Forelimb muscle (tissue), 1 donor: Measurements from ENCODE around the gene RNF208. TPM values are rescaled to one million over a fixed set of nuclear protein-coding genes. Genes with fewer than 3 reads are reported as not detected.
"Not testable (repeated sequence)": the region's sequence is repeated elsewhere in the genome, so short reads cannot be mapped to it uniquely, and the experiment has no call there.

Experiments used
- DNase-seq: peaks from one replicate; pipeline ENCODE4 v3.0.0-alpha.2; 2013; ENCODE audit warnings: low read depth
- polyA plus RNA-seq: library from polyadenylated mRNA; unstranded; fragments of 120-200 nt; gene quantifications from one replicate; pipeline ENCODE4 v1.2.1, GENCODE V29; 2013; ENCODE audit not compliant: insufficient read length

Gene RNF208, protein sequence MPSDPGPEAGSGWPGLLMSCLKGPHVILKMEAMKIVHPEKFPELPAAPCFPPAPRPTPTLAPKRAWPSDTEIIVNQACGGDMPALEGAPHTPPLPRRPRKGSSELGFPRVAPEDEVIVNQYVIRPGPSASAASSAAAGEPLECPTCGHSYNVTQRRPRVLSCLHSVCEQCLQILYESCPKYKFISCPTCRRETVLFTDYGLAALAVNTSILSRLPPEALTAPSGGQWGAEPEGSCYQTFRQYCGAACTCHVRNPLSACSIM
- polyA plus RNA-seq, result 2.5 TPM

DNA sequence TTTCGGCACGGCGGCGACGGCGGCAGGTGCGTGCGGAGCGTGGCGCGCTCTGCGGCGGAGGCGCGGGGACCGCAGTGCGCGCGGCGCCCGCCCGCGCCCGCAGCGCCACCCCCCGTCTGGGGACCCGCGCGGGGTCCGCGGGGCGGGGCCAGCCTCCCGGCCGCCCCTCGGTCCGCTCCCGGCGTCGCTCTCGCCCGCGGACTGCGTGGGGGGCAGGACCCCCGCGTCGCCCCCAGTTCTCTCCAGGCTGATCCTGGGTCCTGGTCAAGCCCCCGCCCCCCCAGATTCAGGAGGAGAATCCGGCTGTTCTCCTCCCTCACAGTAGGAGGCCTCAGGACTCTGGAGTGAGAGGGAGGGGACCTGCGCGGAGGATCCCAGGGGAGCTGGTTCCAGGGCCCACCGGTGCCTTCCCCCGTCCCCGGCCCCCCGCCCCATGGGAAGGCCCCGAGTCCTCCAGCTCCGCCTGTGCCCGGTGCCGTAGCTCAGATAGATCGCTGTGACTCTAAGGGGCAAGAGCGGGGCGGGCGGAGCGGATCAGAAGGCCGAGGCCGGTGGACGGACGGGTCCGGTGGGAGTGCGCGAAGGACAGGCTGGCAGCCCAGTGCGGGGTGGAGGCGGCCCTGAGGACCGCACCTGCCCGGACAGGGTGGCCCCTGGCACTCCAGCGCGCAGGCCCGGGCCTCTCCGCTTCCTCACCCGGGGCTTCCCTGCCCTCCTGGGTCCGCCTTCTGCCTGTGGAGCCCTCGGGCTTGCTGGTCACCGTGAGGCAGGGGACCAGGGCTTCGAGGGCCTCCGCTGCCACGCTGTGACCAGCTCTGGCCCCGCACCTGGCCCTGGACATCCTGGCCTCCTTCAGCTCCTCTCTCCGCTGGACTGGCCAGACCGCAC lies at the start of gene RNF208:
TSS of gene RNF208 (minus strand) at position 51 of the 888 bp plus-strand sequence. CDS start 1,028 bp downstream, outside the sequence.
- no peak for DNase-seq

DNA sequence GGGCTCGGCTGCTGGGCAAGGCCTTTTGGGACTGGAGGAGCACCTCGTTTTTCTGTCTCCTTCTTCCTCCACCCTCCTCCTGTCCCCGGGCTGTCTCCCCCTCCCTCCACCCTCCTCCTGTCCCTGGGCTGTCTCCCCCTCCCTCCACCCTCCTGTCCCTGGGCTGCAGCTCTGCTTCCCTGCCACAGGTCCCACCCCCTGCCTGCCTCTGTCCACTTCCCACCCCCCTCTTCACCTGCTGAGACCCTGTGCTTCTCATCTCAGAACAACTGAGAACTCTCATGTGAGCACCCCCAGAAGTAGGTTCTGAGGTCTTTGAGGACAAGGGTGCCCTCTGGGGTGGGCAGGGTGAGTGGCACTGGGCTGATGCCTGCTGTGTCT lies 49.6 kb upstream of the RNF208 start:
- no peak for DNase-seq

DNA sequence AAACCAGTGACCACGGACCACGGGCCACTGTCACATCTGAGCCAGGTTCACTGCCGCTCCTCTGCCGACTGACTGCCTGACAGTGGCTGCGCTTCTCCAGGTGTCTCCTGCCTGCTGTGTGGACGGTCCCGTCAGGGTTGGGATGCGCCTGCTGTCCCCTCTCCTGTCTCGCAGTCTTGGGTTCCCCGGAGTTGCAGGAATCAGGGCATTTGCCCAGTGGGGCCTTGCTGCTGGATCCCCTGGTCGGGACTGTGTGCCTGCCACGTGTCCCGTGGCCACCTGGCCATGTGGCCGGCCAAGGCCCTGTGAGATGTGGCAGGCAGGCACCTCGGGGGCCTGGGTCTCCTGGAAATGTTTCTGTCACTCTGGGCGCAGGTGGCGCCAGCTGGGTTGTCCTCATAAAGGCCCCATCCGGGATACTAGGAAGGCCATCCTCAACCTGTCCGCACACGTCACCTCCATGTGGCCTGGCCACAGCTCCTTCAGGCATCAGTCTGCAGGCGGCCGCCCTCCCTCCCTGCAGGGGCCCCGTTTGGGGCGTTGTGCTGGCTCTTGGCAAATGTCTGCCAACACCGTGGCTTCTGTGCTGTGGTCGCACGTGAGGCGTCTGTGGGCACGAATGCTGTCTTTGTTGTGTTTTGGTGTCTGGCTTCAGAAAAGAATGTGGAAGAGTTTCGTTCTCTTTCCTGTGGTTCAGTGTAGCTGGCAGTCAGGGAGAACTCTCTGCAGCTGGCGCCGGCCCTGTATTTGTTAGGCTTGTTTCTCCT lies 49.1 kb upstream of the RNF208 start:
- no peak for DNase-seq

DNA sequence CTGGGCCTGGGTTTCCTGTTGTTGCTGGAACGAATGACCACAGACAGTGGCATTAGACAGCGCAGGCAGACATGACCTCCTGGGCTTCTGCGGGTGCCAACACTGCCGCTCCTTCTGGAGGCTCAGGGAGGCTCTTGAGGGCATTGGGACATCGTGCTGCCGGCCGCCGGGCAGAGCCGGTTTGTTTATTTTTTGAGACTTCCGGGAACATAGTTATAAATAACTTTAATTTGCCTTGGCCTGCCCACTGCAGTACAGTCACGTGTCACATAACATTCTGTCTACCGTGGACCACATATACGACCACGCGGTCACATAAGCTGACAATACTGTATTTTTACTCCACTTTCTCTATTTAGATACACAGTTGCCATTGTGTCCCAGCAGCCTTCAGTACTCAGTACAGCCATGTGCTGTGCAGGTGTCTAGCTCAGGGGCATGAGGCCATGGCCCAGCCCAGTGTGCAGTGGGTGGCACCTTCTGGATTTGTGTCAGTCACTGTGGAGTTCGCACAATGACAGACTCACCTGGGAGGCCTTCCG lies 47.3 kb upstream of the RNF208 start:
- no peak for DNase-seq

DNA sequence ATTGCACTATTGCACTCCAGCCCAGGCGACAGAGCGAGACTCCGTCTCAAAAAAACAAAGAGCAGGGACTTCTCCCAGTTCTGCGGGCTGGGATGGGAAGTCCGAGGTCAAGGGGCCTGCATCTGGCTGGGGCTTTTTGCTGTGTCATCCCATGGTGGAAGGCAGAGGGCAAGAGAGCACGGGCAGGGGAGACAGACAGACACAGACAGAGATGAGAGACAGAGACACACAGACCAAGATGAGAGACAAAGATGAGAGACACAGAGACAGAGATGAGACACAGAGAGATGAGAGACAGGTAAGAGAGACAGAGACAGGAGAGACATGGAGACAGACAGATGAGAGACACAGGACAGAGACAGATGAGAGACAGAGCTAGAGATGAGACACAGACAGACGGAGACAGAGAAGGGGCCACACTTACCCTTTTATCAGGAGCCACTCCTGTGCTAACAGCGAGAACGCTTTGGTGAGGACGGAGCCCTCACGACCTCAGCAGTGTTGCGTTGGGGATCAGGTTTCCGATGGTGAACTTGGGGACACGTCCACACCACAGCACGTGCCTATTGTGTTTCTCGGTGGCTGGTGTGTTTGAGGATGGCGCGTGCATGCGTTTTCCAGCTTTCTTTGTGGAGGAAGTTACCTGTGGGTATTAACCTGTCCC lies 46.6 kb upstream of the RNF208 start:
- DNase-seq, result no peak

DNA sequence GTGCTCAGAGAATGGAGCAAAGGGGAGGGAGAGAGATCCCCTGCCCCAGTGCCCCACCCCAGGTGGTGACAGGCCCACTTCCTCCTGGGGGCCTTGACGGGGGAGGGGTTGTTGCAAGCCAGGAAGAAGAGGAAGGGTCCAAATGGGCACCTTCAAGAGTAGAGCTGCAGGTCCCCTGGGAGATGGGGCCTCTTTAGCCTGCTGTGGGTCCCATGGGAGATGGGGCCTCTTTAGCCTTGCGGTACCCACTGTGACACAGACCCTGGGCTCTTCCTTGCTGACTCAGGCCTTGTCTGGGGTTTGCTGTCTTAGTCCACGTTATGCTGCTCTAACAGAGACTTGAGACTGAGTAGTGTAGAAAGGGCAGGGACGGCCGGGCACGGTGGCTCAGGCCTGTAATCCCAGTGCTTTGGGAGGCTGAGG lies 45.9 kb upstream of the RNF208 start:
- DNase-seq, result no peak

DNA sequence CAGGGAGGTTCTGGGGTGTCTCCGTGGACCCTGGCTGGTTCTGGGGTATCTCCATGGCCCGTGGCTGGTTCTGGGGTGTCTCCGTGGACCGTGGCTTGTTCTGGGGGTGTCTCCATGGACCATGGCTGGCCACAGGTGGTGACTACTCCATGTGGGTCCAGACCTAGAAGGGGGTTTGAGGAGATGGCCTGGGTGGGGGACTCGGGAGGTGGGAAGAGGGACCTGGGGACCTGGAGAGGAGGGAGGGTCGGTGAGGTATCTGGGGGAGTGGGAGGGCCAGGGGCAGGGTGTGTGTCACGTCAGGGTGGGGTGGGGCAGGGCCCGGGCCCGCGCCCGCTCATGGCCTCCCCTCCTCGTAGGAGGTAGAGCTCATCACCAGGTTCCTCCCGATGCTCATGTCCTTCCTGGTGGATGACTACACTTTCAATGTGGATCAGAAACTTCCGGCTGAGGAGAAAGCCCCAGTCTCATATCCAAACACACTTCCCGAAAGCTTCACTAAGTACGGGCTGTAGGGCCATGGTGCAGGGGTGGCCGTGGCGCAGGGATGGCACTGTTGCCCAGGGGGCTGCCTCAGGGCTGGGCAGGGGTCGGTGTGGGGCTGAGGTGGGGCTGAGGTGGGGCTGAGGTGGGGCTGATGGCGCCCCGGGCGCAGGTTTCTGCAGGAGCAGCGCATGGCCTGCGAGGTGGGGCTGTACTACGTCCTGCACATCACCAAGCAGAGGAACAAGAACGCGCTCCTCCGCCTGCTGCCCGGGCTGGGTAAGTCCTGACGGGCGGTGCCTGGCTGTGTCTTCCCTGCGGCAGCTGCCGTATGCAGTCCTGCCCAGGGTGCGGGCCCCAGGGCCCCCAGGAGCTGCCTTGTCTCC lies 44.8 kb upstream of the RNF208 start:
- no peak for DNase-seq

DNA sequence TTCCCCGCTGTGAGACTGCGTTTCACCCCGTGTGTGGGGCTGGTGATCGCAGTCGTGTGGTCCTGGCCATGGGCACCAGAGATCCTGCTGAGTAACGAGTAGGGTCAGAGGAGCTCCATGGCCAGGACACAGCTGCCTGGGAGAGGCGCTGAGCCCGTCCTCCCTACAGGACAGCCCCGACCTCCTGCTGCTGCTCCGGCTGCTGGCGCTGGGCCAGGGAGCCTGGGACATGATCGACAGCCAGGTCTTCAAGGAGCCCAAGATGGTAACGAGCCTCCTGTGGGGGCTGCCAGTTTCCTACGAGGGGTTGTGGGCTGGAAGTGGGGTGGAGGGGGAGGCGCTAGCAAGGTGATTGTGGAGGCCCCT lies 44.1 kb upstream of the RNF208 start:
- no peak for DNase-seq

DNA sequence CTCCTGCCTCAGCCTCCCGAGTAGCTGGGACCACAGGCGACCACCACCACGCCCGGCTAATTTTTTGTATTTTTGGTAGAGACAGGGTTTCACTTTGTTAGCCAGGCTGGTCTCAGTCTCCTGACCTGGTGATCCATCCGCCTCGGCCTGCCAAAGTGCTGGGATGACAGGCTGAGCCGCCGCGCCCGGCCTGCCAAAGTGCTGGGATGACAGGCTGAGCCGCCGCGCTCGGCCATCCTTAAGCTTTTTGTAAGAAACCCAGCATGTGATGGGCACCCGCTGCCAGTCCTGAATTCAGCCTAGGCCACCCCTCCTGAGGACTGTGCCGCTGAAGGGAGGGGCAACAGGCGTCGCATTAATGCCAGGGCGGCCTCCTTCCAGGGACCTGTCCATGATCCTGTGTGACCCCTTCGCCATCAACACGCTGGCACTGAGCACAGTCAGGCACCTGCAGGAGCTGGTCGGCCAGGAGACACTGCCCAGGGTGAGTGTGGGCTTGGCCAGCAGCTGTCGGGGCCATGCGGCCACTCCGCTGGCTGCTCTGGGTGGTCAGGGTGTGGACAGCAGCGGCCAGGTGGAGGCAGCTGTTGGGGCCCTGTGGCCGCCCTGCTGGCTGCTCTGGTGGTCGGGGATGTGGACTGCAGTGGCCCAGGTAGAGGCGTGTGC lies 43.6 kb upstream of the RNF208 start:
- DNase-seq, result no peak

DNA sequence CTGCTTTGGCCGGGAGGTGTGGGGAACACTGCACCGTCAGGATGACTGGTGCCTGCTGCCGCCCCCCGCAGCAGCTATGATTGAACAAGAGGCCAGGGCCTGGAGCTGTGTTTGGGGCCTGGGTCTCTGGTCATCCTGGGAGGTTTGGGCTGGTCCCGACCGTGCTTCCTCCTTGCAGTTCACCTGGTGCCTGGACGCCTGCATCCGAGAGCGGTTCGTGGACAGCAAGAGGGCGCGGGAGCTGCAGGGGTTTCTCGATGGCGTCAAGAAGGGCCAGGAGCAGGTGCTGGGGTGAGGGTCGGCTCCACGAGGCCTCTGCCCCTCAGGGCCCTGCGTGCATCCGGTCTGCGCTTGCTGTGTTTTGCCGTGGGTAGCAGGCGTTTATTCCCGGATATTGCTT lies 42.0 kb upstream of the RNF208 start:
- no peak for DNase-seq

DNA sequence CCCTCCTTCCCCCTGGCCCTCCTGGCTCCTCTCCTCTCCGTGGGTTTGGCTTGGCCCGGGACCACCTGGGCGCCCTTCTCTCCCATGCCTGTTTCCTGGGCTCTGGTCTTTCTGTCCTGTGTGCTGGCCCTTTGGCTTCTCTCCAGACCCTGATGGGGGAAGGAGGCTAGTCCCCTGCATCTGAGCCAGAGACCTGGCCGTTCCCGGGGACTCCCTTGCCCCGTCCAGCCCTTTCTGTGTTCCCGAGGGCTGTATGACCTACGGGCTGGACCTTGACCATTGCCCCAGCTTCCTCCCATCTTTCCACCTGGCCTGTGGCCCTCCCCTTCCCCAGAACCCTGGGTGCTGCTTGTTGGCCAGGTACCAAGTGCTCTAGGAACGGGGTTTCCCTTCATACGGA lies 41.5 kb upstream of the RNF208 start:
- DNase-seq, result no peak

DNA sequence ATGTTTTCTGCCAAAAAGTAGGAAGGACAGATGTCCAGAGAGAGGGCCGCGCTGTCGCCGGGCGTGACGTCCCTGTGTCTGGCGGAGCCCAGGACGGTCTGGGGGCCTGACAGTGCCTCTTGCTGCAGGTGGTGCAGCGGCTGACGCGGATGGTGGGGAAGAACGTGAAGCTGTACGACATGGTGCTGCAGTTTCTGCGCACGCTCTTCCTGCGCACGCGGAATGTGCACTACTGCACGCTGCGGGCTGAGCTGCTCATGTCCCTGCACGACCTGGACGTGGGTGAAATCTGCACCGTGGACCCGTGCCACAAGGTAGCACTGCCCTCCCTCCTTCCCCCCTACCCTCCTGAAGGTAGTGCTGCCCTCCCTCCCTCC lies 40.9 kb upstream of the RNF208 start:
- no peak for DNase-seq

DNA sequence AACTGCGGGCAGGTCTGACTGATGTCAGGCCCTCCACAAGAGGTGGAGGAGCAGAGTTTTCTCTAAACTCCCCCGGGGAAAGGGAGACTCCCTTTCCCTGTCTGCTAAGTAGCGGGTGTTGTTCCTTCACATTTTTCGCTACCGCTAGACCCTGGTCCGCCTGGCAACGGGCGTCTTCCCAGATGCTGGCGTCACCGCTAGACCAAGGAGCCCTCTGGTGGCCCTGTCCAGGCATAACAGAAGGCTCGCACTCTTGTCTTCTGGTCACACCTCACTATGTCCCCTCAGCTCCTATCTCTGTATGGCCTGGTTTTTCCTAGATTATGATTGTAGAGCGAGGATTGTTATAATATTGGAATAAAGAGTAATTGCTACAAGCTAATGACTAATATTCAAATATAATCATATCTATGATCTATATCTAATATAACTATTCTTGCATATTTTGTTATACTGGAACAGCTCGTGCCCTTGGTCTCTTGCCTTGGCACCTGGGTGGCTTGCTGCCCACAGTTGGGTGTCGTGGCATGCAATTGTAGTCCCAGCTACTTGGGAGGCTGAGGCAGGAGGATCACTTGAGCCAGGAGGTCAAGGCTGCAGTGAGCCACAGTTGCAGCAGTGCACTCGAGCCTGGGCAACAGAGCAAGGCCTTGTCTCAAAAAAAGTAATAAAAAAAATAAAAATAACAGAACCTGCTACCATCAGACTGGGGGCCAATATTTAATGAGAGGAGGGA lies 40.3 kb upstream of the RNF208 start:
- not testable (repeated sequence) for DNase-seq

DNA sequence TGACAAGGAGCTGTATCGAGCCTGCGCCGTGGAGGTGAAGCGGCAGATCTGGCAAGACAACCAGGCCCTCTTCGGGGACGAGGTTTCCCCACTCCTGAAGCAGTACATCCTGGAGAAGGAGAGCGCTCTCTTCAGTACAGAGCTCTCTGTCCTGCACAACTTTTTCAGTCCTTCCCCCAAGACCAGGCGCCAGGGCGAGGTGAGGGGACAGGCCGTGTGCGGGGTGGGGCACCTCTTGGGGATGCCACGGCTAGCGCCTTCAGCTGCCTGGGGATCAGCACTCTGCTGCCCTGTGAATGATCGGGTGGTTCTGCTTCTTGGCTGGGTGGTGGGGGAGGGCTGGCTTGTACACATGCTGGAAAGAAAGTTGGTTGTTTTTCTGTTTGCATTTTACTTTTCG lies 34.8 kb upstream of the RNF208 start:
- no peak for DNase-seq

DNA sequence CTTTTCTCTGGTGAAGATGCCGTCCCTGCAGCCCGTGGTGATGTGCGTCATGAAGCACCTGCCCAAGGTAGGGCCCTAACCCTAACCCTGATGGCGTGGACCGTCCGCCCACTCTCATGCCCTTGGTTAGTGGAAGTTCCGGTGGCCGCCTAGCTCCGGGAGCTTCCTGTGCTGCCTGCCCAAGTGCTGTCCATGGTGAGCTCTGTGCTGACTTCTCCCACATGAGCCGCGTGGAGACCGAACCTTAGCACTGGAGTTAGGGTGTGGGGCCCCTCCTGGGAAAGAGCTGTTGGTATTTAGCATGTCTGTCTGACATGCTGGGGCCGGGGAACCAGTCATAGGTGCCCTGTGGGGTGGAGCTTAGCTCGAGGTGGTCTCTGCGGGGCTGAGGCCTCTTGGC lies 34.3 kb upstream of the RNF208 start:
- no peak for DNase-seq

DNA sequence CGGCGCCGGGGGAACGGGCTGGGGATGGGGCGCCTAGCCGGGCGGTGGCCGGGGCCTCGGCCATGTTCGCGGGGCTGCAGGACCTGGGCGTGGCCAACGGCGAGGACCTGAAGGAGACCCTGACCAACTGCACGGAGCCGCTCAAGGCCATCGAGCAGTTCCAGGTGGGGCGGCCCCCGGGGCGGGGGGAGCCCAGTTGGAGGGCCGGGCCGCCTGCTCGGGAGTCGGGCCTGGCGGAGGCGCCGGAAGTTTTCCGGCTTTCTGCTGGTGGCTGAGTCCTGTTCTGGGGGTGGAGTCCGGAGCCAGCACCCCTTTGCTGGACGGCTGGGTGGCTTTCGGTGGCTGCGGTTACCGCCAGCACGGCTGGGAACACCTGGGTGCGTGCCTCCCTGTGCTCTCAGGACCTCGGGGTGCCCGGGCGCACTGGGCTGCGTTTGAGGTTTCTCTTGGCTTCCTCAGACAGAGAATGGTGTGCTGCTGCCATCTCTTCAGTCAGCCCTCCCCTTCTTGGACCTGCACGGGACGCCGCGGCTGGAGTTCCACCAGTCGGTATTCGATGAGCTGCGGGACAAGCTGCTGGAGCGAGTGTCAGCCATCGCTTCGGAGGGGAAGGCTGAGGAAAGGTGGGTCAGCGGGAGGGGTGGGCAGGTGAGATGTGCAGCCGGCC lies 33.5 kb upstream of the RNF208 start:
- DNase-seq, result no peak

DNA sequence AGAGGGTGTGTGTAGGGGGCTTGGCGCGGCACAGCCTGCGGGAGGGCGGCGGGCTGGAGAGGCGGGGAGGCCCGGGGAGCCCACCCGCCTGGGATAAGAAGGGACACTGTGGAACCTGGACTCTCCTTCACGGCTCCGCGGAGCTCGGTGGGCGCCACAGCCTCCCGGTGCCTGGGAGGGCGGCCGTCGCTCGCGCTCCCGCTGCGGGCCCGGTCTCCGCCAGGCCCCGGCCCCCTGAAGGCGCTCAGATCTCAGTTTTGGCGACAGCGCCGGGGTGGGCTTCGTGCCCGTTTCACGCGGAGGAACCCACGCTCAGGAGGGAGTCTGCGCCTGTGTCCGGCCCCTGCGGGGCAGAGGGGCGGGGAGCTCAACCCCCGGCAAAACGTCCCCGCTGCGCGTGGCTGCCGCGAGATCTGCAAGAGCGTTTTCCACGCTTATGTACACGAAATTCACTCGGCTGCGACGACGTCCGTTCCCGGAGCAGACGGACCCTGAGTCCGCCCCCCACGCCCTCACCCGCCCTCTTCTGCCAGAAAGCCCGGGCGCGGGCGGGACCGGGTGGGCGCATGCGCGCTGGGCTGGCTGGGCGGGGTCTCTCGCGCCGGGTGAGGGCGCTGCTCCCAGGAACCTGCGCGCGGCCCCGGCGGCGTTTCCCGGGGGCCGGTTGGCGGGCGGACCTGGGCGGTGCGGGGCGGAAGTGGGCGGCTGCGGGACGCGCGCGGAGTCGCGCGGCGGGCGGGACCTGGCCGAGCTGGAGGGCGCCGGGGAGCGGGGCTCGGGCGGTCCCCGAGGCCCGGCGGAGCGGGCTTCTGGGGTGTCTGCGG lies 32.8 kb upstream of the RNF208 start, which contains the start of gene NELFB:
TSS of gene NELFB (plus strand) at position 704 of the 824 bp plus-strand sequence.
- peak; percentile 39 for DNase-seq
